Muscle layer of colon (tissue), 2 donors: Measurements from ENCODE around the gene PRM2.

Source experiments
- H3K27ac ChIP-seq: one replicate; pipeline ENCODE4 v1.7.0; 2013; ENCODE audit warnings: low read depth, mild to moderate bottlenecking, low read length, moderate library complexity
- H3K27me3 ChIP-seq, 2 donors: one replicate each; pipeline ENCODE4 v1.7.0; 2013; ENCODE audit warnings: low read length in 2 of 2, mild to moderate bottlenecking in 2 of 2; ENCODE audit not compliant: insufficient read depth in 2 of 2, control insufficient read depth in 1 of 2
- H3K36me3 ChIP-seq: one replicate; pipeline ENCODE4 v1.7.0; 2013; ENCODE audit warnings: mild to moderate bottlenecking, low read length; ENCODE audit not compliant: insufficient read depth
- H3K4me1 ChIP-seq: one replicate; pipeline ENCODE4 v1.7.0; 2013; ENCODE audit warnings: mild to moderate bottlenecking, low read length; ENCODE audit not compliant: insufficient read depth
- H3K4me3 ChIP-seq, 2 donors: one replicate each; pipeline ENCODE4 v1.7.0; 2013; ENCODE audit warnings: low read length in 2 of 2, low read depth in 1 of 2, mild to moderate bottlenecking in 1 of 2, moderate library complexity in 1 of 2
- H3K9ac ChIP-seq: one replicate; pipeline ENCODE4 v1.7.0; 2013; ENCODE audit warnings: low read length
- H3K9me3 ChIP-seq: one replicate; pipeline ENCODE4 v1.7.0; 2013; ENCODE audit warnings: mild to moderate bottlenecking, low read length
- donor health status: abdominal sarcoma.
- donor health status: Adenocarcinoma of cecum.

The PRM2 gene

GRCh38 chr16:11234884-11235702 is 41.2 kb downstream of the PRM2 start:
- no peak overlapping the region for H3K4me3 ChIP-seq
- no peaks in the 10 kb centered on the region for H3K36me3 ChIP-seq
- H3K27me3 ChIP-seq, result no peaks in the 10 kb centered on the region
- no peak overlapping the region for H3K27ac ChIP-seq
- H3K9me3 ChIP-seq, result no peaks in the 10 kb centered on the region
- no peak overlapping the region for H3K9ac ChIP-seq
- H3K4me1 ChIP-seq, result no peaks in the 10 kb centered on the region

DNA sequence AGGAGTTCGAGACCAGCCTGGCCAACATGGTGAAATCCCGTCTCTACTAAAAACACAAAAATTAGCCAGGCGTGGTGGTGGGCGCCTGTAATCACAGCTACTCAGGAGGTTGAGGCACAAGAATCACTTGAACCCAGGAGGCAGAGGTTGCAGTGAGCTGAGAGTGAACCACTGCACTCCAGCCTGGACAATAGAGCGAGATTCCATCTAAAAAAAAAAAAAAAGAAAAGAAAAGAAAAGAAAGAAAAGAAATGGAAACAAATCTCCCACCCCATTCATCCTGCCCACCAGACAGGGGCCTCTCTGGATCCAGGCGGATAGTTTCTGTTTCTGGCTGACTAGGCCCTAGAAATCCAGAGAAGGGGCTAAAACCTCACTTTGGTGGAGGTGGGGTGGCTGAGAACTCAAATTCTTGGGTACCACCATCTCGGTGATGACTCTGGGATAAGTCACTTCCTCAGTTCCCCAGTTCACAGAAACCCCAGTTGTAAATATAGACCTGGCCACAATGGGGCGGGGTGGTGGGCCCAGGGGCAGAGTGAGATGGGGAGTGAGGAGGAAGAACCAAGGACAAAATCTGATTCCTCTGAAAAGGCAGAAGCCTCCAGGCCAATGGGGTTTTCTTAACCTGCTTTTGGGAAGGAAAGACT is 42.4 kb downstream of the PRM2 start:
- no peaks in the 10 kb centered on the region for H3K4me1 ChIP-seq
- no peak overlapping the region for H3K4me3 ChIP-seq
- H3K36me3 ChIP-seq, result no peaks in the 10 kb centered on the region
- no peaks in the 10 kb centered on the region for H3K27me3 ChIP-seq
- H3K9ac ChIP-seq, result no peak overlapping the region
- no peaks in the 10 kb centered on the region for H3K9me3 ChIP-seq
- H3K27ac ChIP-seq, result no peak overlapping the region

- H3K27me3 ChIP-seq, result no peaks in the 10 kb centered on the region
- no peak overlapping the region for H3K9ac ChIP-seq
- H3K27ac ChIP-seq, result no peak overlapping the region
- H3K4me3 ChIP-seq, result no peak overlapping the region
- no peaks in the 10 kb centered on the region for H3K4me1 ChIP-seq
- no peaks in the 10 kb centered on the region for H3K36me3 ChIP-seq
- H3K9me3 ChIP-seq, result no peaks in the 10 kb centered on the region
Observed at GRCh38 chr16:11232852-11233726, 43.2 kb downstream of the PRM2 start.

GRCh38 chr16:11232302-11232851 is 43.9 kb downstream of the PRM2 start:
- Histone ChIP-seq H3K27ac (no peak overlapping the region), H3K27me3 (no peaks in the 10 kb centered on the region), H3K4me3 (no peak overlapping the region), H3K4me1 (no peaks in the 10 kb centered on the region), H3K9ac (no peak overlapping the region), H3K36me3 (no peaks in the 10 kb centered on the region), H3K9me3 (no peaks in the 10 kb centered on the region)

- no peaks in the 10 kb centered on the region for H3K36me3 ChIP-seq
- H3K9me3 ChIP-seq, result no peaks in the 10 kb centered on the region
- no peaks in the 10 kb centered on the region for H3K4me1 ChIP-seq
- H3K9ac ChIP-seq, result no peak overlapping the region
- H3K27me3 ChIP-seq, result no peaks in the 10 kb centered on the region
- H3K4me3 ChIP-seq, result no peak overlapping the region
- no peak overlapping the region for H3K27ac ChIP-seq
Observed at GRCh38 chr16:11231367-11231970, 44.8 kb downstream of the PRM2 start.

- no peak overlapping the region for H3K4me3 ChIP-seq
- no peak overlapping the region for H3K9ac ChIP-seq
- H3K9me3 ChIP-seq, result no peaks in the 10 kb centered on the region
- H3K36me3 ChIP-seq, result no peaks in the 10 kb centered on the region
- no peaks in the 10 kb centered on the region for H3K4me1 ChIP-seq
- H3K27ac ChIP-seq, result no peak overlapping the region
- H3K27me3 ChIP-seq, result no peaks in the 10 kb centered on the region
Observed at GRCh38 chr16:11229906-11230305, 46.4 kb downstream of the PRM2 start.

DNA sequence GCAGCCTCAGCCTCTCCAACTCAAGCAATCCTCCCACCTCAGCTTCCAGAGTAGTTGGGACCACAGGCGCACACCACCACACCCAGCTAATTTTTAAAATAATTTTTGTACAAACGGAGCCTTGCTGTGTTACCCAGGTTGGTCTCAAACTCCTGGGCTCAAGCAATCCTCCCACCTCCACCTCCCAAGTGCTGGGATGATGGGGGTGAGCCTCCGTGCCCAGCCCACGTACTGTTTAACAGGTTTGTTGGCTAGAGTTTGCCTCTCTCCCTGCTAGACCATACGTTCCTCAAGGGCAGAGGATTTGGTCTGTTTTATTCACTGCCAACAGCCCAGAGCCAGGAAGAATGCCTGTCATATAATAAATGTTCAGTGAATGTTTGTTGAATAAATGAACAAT is 46.8 kb downstream of the PRM2 start:
- Histone ChIP-seq H3K9me3 (no peaks in the 10 kb centered on the region), H3K4me1 (no peaks in the 10 kb centered on the region), H3K27ac (no peak overlapping the region), H3K36me3 (no peaks in the 10 kb centered on the region), H3K4me3 (no peak overlapping the region), H3K27me3 (no peaks in the 10 kb centered on the region), H3K9ac (no peak overlapping the region)

DNA sequence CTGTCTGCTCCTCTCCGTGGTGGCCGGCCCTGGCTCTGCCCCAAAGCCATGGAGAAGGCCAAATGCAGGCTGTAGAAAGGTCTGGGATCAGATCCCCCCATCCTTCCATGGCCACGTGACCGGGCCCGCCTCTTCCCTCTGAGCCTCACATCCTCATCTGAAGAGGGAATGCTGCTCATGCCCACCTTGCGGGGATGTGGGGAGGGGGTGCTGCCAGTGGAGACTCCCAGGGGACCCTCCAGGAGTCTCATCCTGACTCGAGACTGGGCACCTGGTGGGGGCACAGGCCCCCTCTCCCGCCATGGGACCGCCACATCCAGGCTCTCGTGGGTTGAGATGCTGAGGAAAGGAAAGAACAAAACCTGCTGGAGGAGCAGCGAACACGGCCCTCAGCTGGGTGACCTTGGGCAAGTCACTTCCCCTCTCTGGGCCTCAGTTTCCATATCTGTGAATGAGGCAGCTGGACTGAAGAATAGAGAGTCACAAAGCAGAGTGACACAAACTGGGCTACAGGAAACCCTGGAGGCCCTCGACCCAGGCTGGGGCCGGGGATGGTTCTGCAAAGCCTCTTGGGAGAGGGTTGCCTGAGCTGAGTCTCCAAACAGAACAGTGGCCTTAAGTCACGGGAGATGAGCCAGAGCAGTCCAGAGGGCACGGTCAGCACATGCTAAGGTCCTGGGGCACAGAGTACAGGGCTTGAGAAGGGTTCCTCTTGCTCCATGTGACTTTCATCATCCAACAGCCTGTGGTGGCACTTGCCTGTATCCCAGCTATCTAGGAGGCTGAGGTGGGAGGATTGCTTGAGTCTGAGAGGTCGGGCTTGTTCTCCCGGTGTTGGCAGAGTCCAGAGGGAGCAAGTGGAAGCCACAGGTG is 50.4 kb downstream of the PRM2 start:
- Histone ChIP-seq H3K4me1 (no peaks in the 10 kb centered on the region), H3K9ac (no peak overlapping the region), H3K4me3 (no peak overlapping the region), H3K27ac (no peak overlapping the region), H3K27me3 (no peaks in the 10 kb centered on the region), H3K9me3 (no peaks in the 10 kb centered on the region), H3K36me3 (no peaks in the 10 kb centered on the region)
